ENCODE measurements around the gene ONECUT2. TPM values are rescaled to one million over a fixed set of nuclear protein-coding genes. Genes with fewer than 3 reads are reported as not detected.

Gene ONECUT2
- total RNA-seq, 2 experiments from 2014 or later: not detected

DNA sequence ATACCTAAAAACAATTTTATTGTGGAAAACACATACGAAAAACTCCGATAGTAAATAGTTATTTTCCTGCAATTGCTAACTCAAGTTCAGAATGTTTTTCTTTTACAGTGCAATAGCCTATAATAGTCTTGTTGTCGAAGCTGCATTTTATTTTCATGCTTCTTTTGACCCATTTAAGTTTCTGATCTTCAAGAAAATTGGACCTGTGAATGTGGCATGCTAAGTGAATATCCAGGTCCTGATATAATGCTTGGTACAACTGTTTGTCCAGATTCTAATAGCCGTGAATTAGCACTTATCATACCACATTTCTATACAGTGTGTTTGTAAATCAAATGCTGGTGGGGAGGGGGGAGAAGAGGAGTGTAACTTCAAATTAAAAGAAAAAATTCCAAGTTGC is 3.0 kb upstream of the ONECUT2 start:
- H3K4me2 ChIP-seq (ENCODE audit: low read length): no peak overlapping the region
- no peak for DNase-seq (ENCODE audit: low spot score)
- ChIA-PET CTCF (ENCODE audit: unreplicated experiment) (no interaction called here), POLR2A (interaction anchor here (0.6 kb wide), 1 partner anchor 798 kb away, joined by 5 read pairs; no protein-coding TSS in a partner anchor)
- no peak overlapping the region for H2AFZ ChIP-seq (ENCODE audit: low read length)
- intact Hi-C loops (cut with micrococcal nuclease; ENCODE audit: unreplicated experiment): no loop called here
- no peaks in the 10 kb centered on the region for H3K9me2 ChIP-seq (ENCODE audit: insufficient read depth, low read length)
- H3K27ac ChIP-seq (ENCODE audit: low read depth, low read length, poor library complexity, severe bottlenecking): no peak overlapping the region
- H4K20me1 ChIP-seq (ENCODE audit: insufficient read depth, low read length): no peaks in the 10 kb centered on the region
- no peaks in the 10 kb centered on the region for H3K36me3 ChIP-seq (ENCODE audit: insufficient read depth, low read length)
- TF ChIP-seq, protein P1, sequence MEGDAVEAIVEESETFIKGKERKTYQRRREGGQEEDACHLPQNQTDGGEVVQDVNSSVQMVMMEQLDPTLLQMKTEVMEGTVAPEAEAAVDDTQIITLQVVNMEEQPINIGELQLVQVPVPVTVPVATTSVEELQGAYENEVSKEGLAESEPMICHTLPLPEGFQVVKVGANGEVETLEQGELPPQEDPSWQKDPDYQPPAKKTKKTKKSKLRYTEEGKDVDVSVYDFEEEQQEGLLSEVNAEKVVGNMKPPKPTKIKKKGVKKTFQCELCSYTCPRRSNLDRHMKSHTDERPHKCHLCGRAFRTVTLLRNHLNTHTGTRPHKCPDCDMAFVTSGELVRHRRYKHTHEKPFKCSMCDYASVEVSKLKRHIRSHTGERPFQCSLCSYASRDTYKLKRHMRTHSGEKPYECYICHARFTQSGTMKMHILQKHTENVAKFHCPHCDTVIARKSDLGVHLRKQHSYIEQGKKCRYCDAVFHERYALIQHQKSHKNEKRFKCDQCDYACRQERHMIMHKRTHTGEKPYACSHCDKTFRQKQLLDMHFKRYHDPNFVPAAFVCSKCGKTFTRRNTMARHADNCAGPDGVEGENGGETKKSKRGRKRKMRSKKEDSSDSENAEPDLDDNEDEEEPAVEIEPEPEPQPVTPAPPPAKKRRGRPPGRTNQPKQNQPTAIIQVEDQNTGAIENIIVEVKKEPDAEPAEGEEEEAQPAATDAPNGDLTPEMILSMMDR (conservative IDR thresholded peaks at IDR 0.05; ENCODE audit: low read length): no peak
- TF ChIP-seq EZH2phosphoT487 (IDR thresholded peaks at IDR 0.05; ENCODE audit: borderline replicate concordance, low read depth, low read length): no peak
- BruUV-seq (replicated peaks): no TSS peak
- no peak overlapping the region for H3K4me3 ChIP-seq (ENCODE audit: low read depth, low read length, poor library complexity, severe bottlenecking)
- H3K4me1 ChIP-seq (ENCODE audit: insufficient read depth, low read length, poor library complexity, severe bottlenecking): peaks cover 2% of the 10 kb centered on the region
- no peaks in the 10 kb centered on the region for H3K79me2 ChIP-seq (ENCODE audit: insufficient read depth, low read depth, low read length)
- no peaks in the 10 kb centered on the region for H3K9me3 ChIP-seq (ENCODE audit: low read length)

DNA sequence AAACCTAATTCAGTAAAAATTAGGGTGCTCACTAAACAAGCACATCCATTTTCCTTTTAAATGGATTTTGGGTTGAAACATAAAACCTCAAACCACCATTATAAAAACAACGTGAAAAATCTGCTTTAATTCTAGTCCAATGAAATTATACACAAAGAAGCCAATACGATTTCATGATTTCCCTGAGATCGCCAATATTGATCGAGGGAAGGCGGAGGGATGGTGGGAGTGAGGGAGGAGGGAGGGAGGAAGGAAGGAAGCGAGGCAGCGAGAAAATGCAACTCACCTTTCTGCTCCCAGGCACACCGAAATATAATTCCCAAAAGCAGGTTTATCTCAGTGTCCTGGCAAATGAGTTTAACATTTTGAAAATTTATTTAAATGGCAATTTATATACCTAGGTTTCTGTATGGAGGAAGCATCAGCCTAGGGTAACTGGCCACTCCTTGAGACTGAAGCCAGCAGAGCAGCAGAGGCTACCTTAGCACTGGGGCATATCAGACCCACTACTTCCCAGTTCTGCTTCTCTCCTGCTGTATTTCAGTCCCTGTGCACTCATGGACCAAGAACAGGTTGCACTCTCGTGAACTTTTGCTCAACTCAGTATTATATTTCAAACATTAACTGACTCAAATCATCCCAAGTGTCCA is 2.3 kb upstream of the ONECUT2 start:
- intact Hi-C loops (cut with micrococcal nuclease; ENCODE audit: unreplicated experiment): no loop called here
- no peak overlapping the region for H2AFZ ChIP-seq (ENCODE audit: low read length)
- BruUV-seq (replicated peaks): no TSS peak
- H3K4me3 ChIP-seq (ENCODE audit: low read depth, low read length, poor library complexity, severe bottlenecking): no peak overlapping the region
- no peaks in the 10 kb centered on the region for H3K9me3 ChIP-seq (ENCODE audit: low read length)
- H3K27ac ChIP-seq (ENCODE audit: low read depth, low read length, poor library complexity, severe bottlenecking): no peak overlapping the region
- TF ChIP-seq, protein P1 (conservative IDR thresholded peaks at IDR 0.05; ENCODE audit: low read length): no peak
- TF ChIP-seq EZH2phosphoT487 (IDR thresholded peaks at IDR 0.05; ENCODE audit: borderline replicate concordance, low read depth, low read length): no peak
- ChIA-PET CTCF (ENCODE audit: unreplicated experiment) (no interaction called here), POLR2A (no interaction called here)
- H3K79me2 ChIP-seq (ENCODE audit: insufficient read depth, low read depth, low read length): no peaks in the 10 kb centered on the region
- H3K4me2 ChIP-seq (ENCODE audit: low read length): no peak overlapping the region
- no peaks in the 10 kb centered on the region for H3K36me3 ChIP-seq (ENCODE audit: insufficient read depth, low read length)
- no peaks in the 10 kb centered on the region for H4K20me1 ChIP-seq (ENCODE audit: insufficient read depth, low read length)
- DNase-seq (ENCODE audit: low spot score): no peak
- H3K4me1 ChIP-seq (ENCODE audit: insufficient read depth, low read length, poor library complexity, severe bottlenecking): no peaks in the 10 kb centered on the region
- no peaks in the 10 kb centered on the region for H3K9me2 ChIP-seq (ENCODE audit: insufficient read depth, low read length)

DNA sequence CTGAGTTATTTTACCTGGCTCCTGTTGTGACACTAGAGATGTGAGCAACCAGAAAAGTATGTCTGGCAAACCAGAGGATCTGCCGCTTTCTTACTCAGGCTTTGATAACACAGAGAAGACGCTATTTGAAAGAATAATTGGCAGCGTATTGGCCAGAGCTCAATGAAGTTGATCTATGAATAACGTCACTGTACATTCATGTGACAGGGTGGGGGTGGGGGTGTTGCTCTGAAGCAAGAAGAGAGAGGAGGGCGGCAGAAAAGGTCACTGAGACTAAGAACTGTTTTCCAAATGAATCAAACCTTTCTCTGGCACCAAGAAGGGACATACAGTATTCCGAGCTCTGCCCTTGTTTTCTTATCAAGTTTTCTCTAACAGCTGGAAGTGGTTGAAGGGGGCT is 1.7 kb upstream of the ONECUT2 start:
- H3K4me1 ChIP-seq (ENCODE audit: insufficient read depth, low read length, poor library complexity, severe bottlenecking): no peaks in the 10 kb centered on the region
- TF ChIP-seq, protein P1 (conservative IDR thresholded peaks at IDR 0.05; ENCODE audit: low read length): no peak
- no peak for TF ChIP-seq EZH2phosphoT487 (IDR thresholded peaks at IDR 0.05; ENCODE audit: borderline replicate concordance, low read depth, low read length)
- intact Hi-C loops (cut with micrococcal nuclease; ENCODE audit: unreplicated experiment): no loop called here
- no peak overlapping the region for H3K4me2 ChIP-seq (ENCODE audit: low read length)
- ChIA-PET CTCF (ENCODE audit: unreplicated experiment) (no interaction called here), POLR2A (no interaction called here)
- no peaks in the 10 kb centered on the region for H3K79me2 ChIP-seq (ENCODE audit: insufficient read depth, low read depth, low read length)
- no peak overlapping the region for H3K27ac ChIP-seq (ENCODE audit: low read depth, low read length, poor library complexity, severe bottlenecking)
- H4K20me1 ChIP-seq (ENCODE audit: insufficient read depth, low read length): no peaks in the 10 kb centered on the region
- H3K9me2 ChIP-seq (ENCODE audit: insufficient read depth, low read length): no peaks in the 10 kb centered on the region
- no peaks in the 10 kb centered on the region for H3K36me3 ChIP-seq (ENCODE audit: insufficient read depth, low read length)
- H2AFZ ChIP-seq (ENCODE audit: low read length): no peak overlapping the region
- H3K4me3 ChIP-seq (ENCODE audit: low read depth, low read length, poor library complexity, severe bottlenecking): no peak overlapping the region
- DNase-seq (ENCODE audit: low spot score): no peak
- no TSS peak for BruUV-seq (replicated peaks)
- no peaks in the 10 kb centered on the region for H3K9me3 ChIP-seq (ENCODE audit: low read length)
